WI38 (cell line): ENCODE data around the gene GTF2A1L.

ENCODE experiments used
- H3K4me3 ChIP-seq: 2 replicates; pipeline ENCODE4 v1.5.1; 2011; ENCODE audit warnings: low read depth, mild to moderate bottlenecking, control low read depth, low read length
- TF ChIP-seq, protein P1 (sequence below): IDR thresholded peaks from 2 replicates; pipeline ENCODE4 v1.5.1; 2012; ENCODE audit warnings: low read depth, mild to moderate bottlenecking, control low read depth, low read length

The GTF2A1L gene

DNA sequence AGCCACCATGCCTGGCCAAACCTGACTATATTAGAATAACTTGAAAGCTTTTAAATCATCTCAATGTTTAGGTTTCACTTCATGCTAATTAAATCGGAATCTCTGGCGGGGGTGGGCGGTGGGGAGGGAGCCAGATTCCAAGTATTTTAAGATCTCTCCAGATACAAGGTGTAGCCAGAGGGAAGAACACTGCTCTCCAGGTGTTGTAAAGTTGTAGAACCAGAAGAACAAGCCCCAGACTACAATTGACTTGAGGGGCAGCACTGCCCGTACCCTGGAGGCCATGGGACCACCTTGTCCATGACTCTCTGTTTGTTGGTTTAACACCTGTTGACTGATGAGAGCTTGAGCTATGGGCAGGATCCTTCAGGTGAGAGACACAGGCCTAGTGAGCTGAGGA lies 33.1 kb upstream of the GTF2A1L start:
- TF ChIP-seq, protein P1, sequence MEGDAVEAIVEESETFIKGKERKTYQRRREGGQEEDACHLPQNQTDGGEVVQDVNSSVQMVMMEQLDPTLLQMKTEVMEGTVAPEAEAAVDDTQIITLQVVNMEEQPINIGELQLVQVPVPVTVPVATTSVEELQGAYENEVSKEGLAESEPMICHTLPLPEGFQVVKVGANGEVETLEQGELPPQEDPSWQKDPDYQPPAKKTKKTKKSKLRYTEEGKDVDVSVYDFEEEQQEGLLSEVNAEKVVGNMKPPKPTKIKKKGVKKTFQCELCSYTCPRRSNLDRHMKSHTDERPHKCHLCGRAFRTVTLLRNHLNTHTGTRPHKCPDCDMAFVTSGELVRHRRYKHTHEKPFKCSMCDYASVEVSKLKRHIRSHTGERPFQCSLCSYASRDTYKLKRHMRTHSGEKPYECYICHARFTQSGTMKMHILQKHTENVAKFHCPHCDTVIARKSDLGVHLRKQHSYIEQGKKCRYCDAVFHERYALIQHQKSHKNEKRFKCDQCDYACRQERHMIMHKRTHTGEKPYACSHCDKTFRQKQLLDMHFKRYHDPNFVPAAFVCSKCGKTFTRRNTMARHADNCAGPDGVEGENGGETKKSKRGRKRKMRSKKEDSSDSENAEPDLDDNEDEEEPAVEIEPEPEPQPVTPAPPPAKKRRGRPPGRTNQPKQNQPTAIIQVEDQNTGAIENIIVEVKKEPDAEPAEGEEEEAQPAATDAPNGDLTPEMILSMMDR: no peak

GRCh38 chr2:48586433-48586832 lies 31.2 kb upstream of the GTF2A1L start:
- TF ChIP-seq, protein P1: no peak
- no peak overlapping the region for H3K4me3 ChIP-seq

More for the DNA sequence above, 33.1 kb upstream of the GTF2A1L start:
- H3K4me3 ChIP-seq: no peak overlapping the region

DNA sequence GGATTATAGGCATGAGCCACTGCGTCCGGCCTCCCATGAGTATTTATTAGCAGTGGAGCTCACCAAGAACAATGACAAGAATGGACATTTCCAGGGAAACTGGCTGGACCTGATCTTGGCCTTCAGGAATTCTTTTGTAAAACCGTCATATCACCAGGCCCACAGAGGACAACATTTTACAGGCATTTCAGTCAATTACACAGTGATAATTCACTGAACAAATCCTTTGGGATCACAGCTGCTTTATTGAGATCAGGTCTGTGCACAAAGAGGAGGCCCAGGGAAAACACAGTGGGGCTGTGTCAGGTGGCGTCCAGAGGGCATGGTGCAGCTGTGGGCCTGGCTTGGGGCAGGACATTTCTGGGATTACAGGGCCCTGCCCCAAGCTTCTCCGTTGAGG lies 30.1 kb upstream of the GTF2A1L start:
- TF ChIP-seq, protein P1: no peak
- H3K4me3 ChIP-seq: no peak overlapping the region

DNA sequence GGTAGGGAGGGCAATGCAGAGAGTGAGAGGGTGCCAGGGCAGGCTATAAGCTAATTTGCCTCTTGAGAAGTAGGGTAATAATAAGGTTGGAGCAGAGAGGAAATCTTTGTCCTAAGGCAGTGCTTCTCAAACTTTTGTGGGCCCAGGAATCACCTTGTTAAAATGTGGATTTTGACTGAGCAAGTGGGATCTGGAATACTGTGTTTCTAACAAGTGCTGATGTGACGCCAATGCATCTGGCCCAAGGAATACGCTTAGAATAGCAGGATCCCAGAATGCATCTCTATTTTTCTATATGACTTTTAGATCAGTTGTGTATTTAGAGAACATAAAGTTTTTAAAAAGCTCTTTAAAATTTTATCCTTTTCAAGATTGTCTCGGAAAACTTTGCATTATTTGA lies 29.7 kb upstream of the GTF2A1L start:
- H3K4me3 ChIP-seq: no peak overlapping the region
- TF ChIP-seq, protein P1: no peak

DNA sequence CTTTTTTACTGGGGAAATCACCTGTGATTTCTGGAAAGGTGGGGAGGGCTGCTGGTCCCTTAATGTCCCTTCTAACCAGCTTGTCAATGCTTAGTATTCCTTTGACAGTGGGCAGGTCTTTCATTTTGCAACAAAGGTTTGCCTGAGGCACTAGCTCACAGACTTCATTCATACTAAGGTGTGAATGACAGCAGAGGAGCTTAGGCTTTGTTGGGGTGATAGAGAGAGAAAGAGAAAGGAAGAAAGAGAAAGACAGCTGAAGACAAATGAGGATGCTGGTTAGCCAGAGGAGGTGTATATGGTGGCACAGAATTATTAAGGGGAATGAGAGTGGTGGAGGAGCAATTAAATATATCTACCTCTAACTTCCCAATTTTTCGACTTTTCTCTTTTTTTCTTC lies 28.9 kb upstream of the GTF2A1L start:
- no peak overlapping the region for H3K4me3 ChIP-seq
- TF ChIP-seq, protein P1: no peak

DNA sequence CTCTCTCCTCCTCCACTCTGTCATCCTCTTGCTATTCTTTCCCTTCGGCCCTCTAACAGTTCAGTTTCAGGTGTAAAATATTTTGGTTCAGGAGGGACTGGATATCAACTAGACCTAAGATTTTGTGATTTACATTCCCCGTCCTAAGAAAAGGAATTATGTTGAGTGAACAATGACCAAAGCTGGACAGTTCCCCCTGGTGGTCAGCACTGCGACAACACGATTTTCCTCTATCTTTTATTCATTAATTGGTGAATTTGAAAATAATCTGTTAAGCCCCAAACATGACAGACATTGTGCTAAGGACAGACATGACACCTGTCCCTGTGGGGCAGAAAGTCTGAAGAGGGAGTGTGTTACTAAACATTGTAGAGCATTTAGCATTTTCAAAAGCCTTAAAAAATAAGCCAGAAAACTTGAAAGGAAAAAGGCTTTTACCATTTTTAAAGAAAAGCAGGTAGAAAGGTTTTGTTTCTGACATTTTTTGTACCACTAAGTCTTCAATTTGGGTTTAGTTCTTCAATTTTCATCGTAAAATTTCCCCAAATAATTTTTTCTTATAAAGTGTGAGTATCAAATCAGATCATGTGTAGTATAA lies 28.4 kb upstream of the GTF2A1L start:
- TF ChIP-seq, protein P1: peak; percentile 63
- no peak overlapping the region for H3K4me3 ChIP-seq

DNA sequence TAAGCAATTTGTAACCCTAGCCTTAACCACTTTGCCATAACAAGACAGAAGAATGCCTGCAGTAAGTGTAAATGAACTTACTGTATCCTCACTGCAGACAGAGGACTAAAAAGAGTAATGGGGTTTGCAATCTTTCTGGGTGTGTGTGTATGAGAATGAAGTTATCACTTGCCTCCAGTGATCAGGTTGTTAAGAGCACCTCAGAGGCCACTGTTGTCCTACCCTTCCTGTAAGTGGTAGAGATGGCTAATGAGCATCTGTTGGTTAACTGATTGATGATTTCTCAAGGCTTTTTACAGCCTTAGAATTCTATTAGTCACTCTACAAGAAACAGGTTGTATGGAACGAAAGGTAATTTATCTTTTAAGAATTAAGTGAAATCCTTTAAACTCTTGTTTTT lies 27.6 kb upstream of the GTF2A1L start:
- H3K4me3 ChIP-seq: no peak overlapping the region
- TF ChIP-seq, protein P1: no peak
